Germinal center (tissue), 1 donor: ENCODE results near the gene SDHA.
"Not testable (repeated sequence)": the region's sequence is repeated elsewhere in the genome, so short reads cannot be mapped to it uniquely, and the experiment has no call there.

ENCODE experiments used
- DNase-seq: peaks from one replicate; pipeline ENCODE4 v3.0.0; 2012; ENCODE audit warnings: mixed read lengths, low spot score

SDHA gene

GRCh38 chr5:300691-301435, 82.7 kb downstream of the SDHA start:
- not testable (repeated sequence) for DNase-seq

- DNase-seq: not testable (repeated sequence)
Measured at GRCh38 chr5:302416-302815, 84.3 kb downstream of the SDHA start.

- no peak for DNase-seq
Measured at GRCh38 chr5:302966-303365, 84.8 kb downstream of the SDHA start.

GRCh38 chr5:303741-304140, 85.6 kb downstream of the SDHA start:
- not testable (repeated sequence) for DNase-seq

- no peak for DNase-seq
Measured at GRCh38 chr5:305050-305449, 86.9 kb downstream of the SDHA start.

GRCh38 chr5:305459-305858, 87.3 kb downstream of the SDHA start:
- DNase-seq: no peak

- DNase-seq: no peak
Measured at GRCh38 chr5:306011-306805, 88.1 kb downstream of the SDHA start.
